Measurements from ENCODE around the gene TNFRSF13B.
"Not testable (repeated sequence)": the region's sequence is repeated elsewhere in the genome, so short reads cannot be mapped to it uniquely, and the experiment has no call there.

The TNFRSF13B gene

DNA sequence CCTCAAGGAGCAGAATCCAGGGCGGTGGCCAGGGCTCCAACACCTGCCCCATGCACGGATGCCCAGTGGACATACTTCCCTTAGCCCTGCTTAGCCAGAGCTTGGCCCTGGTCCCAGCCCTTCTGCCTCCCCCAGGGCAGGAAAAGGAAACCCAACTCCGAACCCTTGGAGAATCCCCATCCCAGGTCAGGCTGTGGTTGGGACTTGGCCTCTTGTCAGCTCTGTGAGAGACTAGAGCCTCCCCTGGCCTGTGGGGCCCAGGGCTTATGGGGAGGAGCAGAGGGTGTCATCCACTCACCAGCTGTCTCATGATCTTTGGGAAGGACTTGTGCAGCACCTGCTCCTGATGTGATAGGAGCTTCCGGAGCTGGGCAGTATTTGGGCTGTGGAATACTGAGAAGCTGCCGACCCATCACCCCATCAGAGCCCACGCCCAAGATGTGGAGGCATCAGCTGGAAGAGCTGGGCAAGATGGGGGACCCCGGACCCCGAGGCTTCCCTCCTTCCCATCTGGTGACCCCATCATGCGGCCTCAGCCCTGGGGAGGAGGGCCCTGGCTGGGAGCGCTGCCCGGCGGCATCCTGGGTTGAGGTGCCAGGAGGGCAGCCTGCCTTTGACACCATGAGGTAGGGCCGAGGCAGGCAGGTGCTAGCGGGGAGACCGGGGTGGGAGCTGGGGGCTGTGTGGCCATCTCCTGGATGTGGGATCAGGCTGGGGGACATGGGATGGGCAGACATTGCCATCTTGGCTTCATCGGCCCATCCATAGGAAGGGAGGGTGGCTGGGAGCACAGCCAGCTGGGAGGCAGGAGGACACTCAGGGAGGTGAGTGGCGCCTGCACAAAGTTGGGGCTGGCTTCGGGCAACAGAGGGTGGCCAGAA is 45.1 kb downstream of the TNFRSF13B start:
- no peak for DNase-seq (ENCODE audit: low spot score)

GRCh38 chr17:16926061-16926511 is 45.8 kb downstream of the TNFRSF13B start:
- no peak for DNase-seq (ENCODE audit: low spot score)

- DNase-seq (ENCODE audit: low spot score) = no peak
Observed at GRCh38 chr17:16925461-16926060, 46.4 kb downstream of the TNFRSF13B start.

- DNase-seq (ENCODE audit: low spot score) = no peak
Observed at GRCh38 chr17:16924696-16925440, 47.0 kb downstream of the TNFRSF13B start.

GRCh38 chr17:16923904-16924695 is 47.8 kb downstream of the TNFRSF13B start:
- DNase-seq (ENCODE audit: low spot score) = no peak

GRCh38 chr17:16923097-16923903 is 48.6 kb downstream of the TNFRSF13B start:
- DNase-seq (ENCODE audit: low spot score) = no peak

GRCh38 chr17:16922386-16923096 is 49.4 kb downstream of the TNFRSF13B start:
- no peak for DNase-seq (ENCODE audit: low spot score)

DNA sequence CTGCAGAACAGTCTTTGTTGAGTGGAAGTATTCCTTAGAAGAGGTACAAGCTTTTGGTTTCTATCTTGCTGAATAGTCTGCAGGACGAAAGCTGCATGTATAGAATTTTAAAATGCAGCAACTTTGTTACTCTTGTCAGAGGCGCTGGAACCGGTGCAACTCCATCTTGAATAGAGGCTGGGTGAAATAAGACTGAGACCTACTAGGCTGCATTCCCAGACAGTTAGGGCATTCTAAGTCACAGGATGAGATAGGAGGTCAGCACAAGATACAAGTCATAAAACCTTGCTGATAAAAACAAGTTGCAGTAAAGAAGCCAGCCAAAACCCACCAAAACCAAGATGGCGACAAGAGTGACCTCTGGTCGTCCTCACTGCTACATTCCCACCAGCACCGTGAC is 50.5 kb downstream of the TNFRSF13B start:
- not testable (repeated sequence) for DNase-seq (ENCODE audit: low spot score)

DNA sequence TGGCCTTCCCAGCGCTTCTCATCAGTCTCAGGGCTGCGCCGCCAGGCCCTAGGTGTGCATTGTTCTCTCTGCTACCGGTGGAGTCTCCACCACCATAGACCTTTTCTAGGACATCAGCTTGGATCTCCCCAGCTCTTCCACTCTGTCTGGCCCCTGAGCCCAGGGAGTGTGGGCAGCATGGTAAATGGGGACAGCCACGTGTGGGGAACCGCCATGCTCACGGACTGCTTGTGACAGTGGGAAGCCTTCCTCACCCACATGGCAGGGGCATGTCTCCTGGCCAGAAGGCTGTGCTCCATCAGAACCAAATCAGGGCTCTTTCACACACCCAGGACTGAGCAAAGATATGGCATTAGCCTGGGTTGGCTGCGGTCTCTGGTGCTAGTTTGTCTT is 51.3 kb downstream of the TNFRSF13B start:
- DNase-seq (ENCODE audit: low spot score) = no peak

DNA sequence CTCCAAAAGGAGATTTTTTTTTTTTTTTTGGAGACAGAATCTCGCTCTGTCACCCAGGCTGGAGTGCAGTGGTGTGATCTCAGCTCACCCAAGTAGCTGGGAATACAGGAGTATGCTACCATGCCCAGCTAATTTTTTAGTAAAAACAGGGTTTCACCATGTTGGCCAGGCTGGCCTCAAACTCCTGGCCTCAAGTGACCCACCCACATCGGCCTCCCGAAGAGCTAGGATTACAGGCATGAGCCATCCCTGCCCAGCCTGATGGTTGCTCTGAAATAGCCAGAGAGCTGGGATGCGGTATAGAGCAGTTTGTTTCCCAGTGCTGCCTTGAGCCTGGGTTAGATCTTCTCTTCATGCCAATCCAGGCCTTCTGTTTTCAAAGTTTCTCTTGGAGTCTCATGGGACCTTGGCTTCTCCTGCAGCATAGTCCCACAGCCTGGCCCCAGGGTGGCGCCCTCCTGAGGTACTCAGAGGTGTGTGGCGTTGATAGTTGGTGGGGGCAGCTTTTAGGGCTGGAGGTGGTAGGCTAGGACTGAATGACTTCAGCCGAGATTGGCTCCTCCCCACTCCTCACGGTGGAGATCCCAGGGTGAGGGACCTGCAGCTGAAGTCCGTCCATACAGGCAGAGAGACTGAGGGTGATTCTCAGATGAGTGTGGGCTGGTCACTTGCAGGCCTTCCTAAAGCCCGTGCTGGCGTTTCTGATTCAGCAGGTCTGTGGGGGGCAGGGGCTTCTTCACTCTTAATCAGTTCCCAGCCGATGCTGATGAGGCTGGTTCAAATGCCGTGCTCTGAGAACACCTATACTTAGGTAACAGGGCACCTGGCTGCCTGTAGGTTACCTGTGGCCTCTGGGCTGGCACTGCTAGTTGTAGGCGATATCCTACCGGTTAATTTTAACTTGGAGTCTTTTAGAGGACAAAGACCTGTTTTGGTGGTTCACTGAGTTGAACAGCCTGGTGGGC is 52.0 kb downstream of the TNFRSF13B start:
- DNase-seq (ENCODE audit: low spot score) = no peak

DNA sequence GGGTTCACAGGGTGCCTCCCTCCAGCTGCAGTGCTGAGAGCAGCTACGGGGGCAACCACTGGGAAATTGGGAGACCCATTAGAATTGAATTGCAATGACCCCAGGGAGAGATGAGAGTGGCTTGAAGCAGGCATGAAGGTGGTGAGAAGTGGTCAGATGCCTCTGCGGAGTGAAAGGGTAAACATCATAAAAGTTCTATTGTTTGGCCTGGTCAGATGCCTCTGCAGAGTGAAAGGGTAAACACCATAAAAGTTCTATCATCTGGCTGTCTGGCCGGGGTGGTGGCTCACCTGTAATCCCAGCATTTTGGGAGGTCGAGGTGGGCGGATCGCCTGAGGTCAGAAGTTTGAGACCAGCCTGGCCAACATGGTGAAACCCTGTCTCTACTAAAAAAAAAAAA is 53.5 kb downstream of the TNFRSF13B start:
- DNase-seq (ENCODE audit: low spot score) = no peak

- no peak for DNase-seq (ENCODE audit: low spot score)
Observed at GRCh38 chr17:16917671-16918394, 54.1 kb downstream of the TNFRSF13B start.

GRCh38 chr17:16916557-16916920 is 55.4 kb downstream of the TNFRSF13B start:
- no peak for DNase-seq (ENCODE audit: low spot score)

- DNase-seq (ENCODE audit: low spot score) = peak; percentile 33
Observed at GRCh38 chr17:16915752-16916556, 56.0 kb downstream of the TNFRSF13B start.

DNA sequence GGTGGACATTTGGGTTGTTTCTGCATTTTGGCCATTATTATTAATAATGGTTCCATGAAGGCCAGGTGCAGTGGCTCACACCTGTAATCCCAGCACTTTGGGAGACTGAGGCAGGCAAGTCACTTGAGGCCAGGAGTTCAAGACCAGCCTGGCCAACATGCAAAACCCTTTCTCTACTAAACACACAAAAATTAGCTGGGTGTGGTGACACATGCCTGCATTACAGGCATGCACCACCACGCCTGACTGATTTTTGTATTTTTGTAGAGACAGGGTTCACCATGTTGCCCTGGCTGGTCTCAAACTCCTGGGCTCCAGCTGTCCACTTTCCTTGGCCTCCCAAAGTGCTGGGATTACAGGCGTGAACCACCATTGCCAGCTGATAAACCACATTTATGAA is 58.5 kb downstream of the TNFRSF13B start:
- DNase-seq (ENCODE audit: low spot score) = no peak

DNA sequence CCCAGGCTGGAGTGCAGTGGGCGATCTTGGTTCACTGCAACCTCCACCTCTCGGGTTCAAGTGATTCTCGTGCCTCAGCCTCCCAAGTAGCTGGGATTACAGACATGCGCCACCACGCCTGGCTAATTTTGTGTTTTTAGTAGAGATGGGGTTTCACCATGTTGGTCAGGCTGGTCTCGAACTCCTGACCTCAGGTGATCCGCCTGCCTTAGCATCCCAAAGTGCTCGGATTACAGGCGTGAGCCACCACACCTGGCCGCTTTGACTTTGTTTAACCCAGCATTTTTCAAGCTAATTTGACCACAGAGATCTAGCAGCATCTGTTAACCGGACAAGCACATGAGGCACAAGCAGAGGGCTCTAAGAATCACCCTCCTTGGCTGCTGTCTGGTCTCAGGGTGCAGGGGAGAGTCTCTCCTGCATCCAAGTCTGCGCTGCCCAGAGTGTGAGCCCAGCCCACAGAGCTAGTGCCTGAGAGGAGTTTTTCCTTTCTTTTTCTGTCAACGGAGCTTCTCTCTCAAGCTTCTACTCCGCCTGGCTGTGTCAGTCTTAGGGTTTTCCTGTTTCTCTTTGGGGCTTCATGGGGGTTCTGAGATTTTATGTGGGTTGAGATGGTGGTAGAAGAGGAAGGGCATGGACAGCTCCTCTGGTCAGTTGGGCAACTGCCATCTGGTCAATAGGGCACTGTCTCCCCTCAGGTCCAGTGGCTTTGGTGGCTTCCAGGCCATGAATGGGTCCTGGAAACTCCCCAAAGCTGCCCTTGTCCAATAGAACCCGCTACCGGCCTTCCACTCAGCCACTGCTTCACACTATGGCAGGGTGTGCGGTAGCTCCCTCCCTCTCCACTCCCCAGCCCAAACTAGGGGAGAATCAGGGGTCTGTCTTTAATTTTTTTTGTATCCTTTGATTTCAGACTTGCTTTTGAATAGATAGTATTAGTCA is 59.6 kb downstream of the TNFRSF13B start:
- DNase-seq (ENCODE audit: low spot score) = no peak
